GM19467 (cell line): ENCODE results near the gene PHC3.
"Not testable (repeated sequence)": the region's sequence is repeated elsewhere in the genome, so short reads cannot be mapped to it uniquely, and the experiment has no call there.

Experiments used
- ATAC-seq: cut with Tn5 transposase; IDR thresholded peaks from one replicate; pipeline ENCODE4 v1.9.1; 2021; ENCODE audit warnings: mild to moderate bottlenecking, moderate library complexity; ENCODE audit not compliant: unreplicated experiment

Gene PHC3

GRCh38 chr3:170195759-170196158 is 14.2 kb upstream of the PHC3 start:
- not testable (repeated sequence) for ATAC-seq

DNA sequence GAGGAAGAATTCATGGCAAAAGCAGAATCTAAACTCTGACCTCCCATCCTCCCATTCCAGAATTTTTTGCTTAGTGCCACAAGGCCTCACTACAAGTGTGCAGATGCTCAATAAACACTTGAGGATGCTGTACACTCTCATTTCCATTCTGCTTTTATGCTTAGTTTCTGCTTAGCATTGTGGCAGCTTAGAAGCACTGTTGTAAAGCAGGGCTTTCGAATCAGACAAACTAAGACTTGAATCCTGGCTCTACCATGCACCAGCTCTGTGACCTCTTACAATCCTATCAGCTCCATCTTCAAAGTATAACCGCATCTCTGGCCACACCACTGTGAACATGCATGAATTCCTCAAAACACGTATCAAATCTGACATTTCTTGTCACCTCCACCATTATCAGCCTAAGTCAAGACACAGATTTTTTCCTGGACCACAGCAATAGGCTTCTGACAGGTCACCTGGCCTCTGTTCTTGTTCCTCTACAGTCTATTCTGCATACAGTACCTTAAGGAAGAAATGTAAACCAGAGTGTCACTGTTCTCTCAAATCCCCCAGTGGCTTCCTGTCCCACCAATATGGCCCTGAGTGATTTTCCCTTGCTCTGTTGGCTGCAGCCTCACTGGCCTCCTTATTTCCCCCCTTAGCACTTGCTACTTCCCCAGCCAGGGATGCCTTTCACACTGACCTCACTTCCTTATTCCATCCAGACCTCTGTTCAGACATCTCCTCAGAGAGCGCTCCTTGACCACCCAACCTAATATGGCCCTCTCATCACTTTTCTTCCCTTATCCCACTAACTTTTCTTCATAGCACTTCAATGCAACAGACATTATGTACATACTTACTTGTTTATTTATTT is 8.1 kb upstream of the PHC3 start:
- no peak for ATAC-seq

- peak; percentile 6 for ATAC-seq
These were observed 1.2 kb downstream of the PHC3 start for GRCh38 chr3:170180079-170180907.

DNA sequence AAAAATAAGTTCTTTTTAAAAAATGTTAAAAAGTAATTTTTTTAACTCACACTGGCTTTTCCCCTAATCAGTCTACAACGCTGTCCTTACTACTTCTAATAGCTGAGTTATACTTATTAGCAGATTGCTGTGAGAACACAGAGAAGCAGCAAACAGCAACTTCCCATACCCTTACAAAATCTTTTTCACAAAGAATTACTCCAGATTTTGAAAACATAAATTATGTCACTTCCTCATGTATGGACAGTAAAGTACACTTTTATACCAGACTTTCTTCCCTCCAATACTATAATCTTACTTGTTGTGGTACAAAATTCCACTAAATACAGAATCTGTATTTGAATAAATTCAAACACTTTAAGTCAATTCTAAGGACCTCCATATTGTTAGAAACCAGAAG is 2.1 kb downstream of the PHC3 start:
- ATAC-seq = no peak

DNA sequence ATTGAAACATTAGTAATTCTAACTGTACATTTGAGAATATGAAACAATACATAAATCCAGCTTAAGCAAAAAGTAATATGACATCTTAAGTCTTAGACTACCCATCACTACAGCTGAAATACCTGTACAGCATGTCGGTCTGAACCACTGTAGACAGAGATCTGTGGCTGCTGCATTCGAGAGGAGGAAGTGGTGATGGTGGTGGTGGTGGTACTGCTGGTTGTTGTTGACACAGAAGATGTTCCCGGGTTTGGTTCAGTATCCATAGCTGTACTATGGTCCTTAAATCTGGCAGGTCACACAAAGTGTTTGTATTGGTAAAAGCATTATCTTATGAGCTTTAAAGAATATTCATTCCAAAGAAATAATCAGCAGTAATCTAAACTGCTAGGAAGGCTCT is 2.9 kb downstream of the PHC3 start:
- ATAC-seq = no peak

- peak; percentile 84 for ATAC-seq
These were observed 10.0 kb downstream of the PHC3 start for GRCh38 chr3:170171563-170171962.

- no peak for ATAC-seq
These were observed 16.8 kb downstream of the PHC3 start for GRCh38 chr3:170164717-170165116.

- no peak for ATAC-seq
These were observed 17.4 kb downstream of the PHC3 start for GRCh38 chr3:170163956-170164645.

- no peak for ATAC-seq
These were observed 18.9 kb downstream of the PHC3 start for GRCh38 chr3:170162630-170163029.

DNA sequence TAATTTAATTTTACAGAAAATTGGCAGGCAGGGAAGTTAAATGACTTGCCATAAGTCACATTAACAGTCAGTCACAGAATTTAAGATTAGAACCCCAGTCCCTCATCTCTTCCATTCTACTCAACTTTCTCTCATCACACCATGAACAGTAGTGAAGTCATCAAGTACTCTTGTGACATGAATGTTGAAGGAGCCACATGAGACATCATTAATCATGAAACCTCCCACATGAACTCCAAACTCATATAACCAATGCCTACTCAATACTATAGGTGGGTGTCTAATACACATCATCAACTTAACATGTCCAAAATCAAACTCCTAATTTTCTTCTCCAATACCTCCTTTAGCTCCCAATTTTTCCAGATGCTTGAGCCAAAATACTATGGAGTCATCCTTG is 19.5 kb downstream of the PHC3 start:
- no peak for ATAC-seq

GRCh38 chr3:170159933-170160332 is 21.6 kb downstream of the PHC3 start:
- ATAC-seq = no peak

- no peak for ATAC-seq
These were observed 22.1 kb downstream of the PHC3 start for GRCh38 chr3:170159459-170159858.

- no peak for ATAC-seq
These were observed 25.9 kb downstream of the PHC3 start for GRCh38 chr3:170155604-170156003.

- no peak for ATAC-seq
These were observed 26.9 kb downstream of the PHC3 start for GRCh38 chr3:170154569-170155143.

- ATAC-seq = no peak
These were observed 27.4 kb downstream of the PHC3 start for GRCh38 chr3:170154084-170154483.

DNA sequence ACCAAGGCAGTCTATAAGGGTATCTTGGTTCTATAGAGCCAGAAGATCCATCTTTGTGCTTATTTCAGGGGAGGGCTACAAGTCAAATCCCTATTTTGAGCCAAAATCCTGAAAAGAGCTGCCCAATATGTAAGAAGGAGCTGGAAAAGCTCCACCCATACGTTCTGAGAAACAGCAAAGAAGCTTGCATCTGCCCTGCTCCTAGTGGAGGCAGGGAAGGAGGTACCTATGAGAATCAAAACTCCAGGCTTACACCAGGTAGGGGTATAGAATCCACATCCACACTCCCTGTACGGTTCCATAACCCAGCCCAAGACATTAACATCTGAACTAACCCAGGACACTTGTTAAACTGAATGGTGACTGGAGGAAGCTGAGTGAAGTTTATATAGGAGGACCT is 30.0 kb downstream of the PHC3 start:
- no peak for ATAC-seq

- no peak for ATAC-seq
These were observed 32.5 kb downstream of the PHC3 start for GRCh38 chr3:170149016-170149415.

DNA sequence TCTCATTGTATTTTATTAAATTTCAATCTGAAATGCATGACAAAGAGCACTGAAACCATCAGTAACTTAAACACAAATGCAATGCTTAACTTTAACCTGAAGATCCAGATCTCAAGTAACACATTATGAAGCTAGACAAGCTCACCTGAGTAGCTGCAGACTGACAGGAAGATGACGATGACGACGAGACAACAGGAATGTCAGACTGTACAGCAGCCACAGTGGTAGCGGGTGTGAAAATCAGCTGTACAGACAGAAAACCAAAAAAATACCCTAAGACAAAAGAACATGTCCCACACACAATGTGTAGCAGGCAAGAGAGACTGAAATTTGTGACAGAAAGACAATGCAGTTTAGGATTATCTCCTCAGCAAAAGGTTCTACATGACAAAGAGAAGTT is 36.3 kb downstream of the PHC3 start:
- ATAC-seq = no peak

DNA sequence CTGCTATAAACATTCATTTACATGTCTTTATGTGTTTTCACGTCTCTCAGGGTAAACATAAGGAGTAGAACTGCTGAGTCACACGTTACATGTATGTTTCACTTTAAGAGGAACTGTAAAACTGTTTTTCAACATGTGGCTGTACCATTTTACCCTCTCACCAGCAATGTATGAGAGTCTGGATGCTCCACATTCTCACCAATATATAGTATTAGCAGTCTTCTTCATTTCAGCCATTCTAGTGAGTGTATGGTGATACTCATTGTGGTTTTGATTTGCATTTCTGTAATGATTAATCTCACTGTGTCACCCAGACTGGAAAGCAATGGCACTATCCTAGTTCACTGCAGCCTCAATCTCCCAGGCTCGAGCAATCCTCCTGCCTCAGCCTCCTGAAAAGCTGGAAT is 37.1 kb downstream of the PHC3 start:
- ATAC-seq = peak; percentile 98

GRCh38 chr3:170142373-170142772 is 39.2 kb downstream of the PHC3 start:
- no peak for ATAC-seq

DNA sequence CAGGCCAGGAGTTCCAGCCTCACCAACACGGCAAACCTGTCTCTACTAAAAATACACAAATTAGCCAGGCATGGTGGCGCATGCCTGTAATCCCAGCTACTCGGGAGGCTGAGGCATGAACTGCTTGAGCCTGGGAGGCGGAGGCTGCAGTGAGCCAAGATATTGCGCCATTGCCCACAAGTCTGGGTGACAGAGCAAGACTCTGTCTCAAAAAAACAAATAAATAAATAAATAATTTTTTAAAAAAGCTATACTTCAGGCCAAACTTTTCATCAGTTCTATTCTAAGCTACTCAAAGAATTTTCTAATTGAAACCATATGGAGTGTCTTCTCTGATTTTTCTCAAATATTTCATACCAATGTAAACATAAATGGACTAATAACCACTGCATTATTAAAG is 43.5 kb downstream of the PHC3 start:
- ATAC-seq = no peak
